Panc1 (cell line): ENCODE measurements around the gene ALKAL2. TPM values are rescaled to one million over a fixed set of nuclear protein-coding genes. Genes with fewer than 3 reads are reported as not detected.
"Not testable (repeated sequence)": the region's sequence is repeated elsewhere in the genome, so short reads cannot be mapped to it uniquely, and the experiment has no call there.

Experiments used
- ATAC-seq: fragments of 200-7000 bp; cut with Tn5 transposase; 2 replicates; pipeline ENCODE4 v1.9.1; 2020; ENCODE audit warnings: mild to moderate bottlenecking, moderate library complexity
- BruUV-seq: library from RNA; stranded (reverse); fragments of 400-500 nt; replicated peaks from 2 replicates; lab custom pipeline; 2021; lab: Mats Ljungman, UMichigan
- CTCF ChIA-PET: fragments of 300-600 bp; sonication (Branson Sonifier 250); formaldehyde crosslinking; loops from one replicate; lab custom pipeline; 2022; ENCODE audit warnings: antibody characterized with exemption; lab: Charles Lee
- POLR2A ChIA-PET: fragments of 300-600 bp; sonication (Branson Sonifier 250); formaldehyde crosslinking; loops from one replicate; lab custom pipeline; 2022; ENCODE audit warnings: antibody characterized with exemption; lab: Charles Lee
- DNase-seq: peaks from one replicate; pipeline ENCODE4 v3.0.0-alpha.2; 2010; ENCODE audit warnings: low read depth, low spot score
- H3K27ac ChIP-seq: 2 replicates; pipeline ENCODE4 v1.5.1; 2011; ENCODE audit warnings: mild to moderate bottlenecking, low read length, inconsistent platforms
- H3K27me3 ChIP-seq: fragments of 200-500 bp; sonication (Bioruptor generic); 2 replicates; pipeline ENCODE4 v1.6.0; 2014; ENCODE audit warnings: low read length, inconsistent platforms; ENCODE audit not compliant: control insufficient read depth, insufficient read depth
- H3K36me3 ChIP-seq: fragments of 200-500 bp; sonication (Bioruptor generic); 2 replicates; pipeline ENCODE4 v1.5.1; 2014; ENCODE audit warnings: inconsistent platforms, mild to moderate bottlenecking, low read length, moderate library complexity; ENCODE audit not compliant: control insufficient read depth, insufficient read depth
- H3K4me1 ChIP-seq: 2 replicates; pipeline ENCODE4 v1.5.1; 2011; ENCODE audit warnings: inconsistent platforms, mild to moderate bottlenecking, low read length, moderate library complexity; ENCODE audit not compliant: control insufficient read depth, insufficient read depth
- H3K4me3 ChIP-seq, 2 experiments: 2 replicates each; pipeline ENCODE4 v1.5.1; 2011 to 2012; ENCODE audit warnings: low read depth in 2 of 2, low read length in 2 of 2, mild to moderate bottlenecking in 2 of 2, inconsistent platforms in 1 of 2, moderate library complexity in 1 of 2
- H3K9me3 ChIP-seq: fragments of 200-500 bp; sonication (Bioruptor generic); 2 replicates; pipeline ENCODE4 v1.5.1; 2014; ENCODE audit warnings: low read depth, mild to moderate bottlenecking, inconsistent platforms, low read length, moderate library complexity; ENCODE audit not compliant: control insufficient read depth, insufficient read depth
- POLR2AphosphoS5 ChIP-seq: IDR thresholded peaks from 2 replicates; pipeline ENCODE4 v1.6.1; 2012; ENCODE audit warnings: mild to moderate bottlenecking, low read depth, low read length, moderate library complexity
- SIN3A ChIP-seq: IDR thresholded peaks from 2 replicates; pipeline ENCODE4 v1.6.1; 2012; ENCODE audit warnings: low read depth, mild to moderate bottlenecking, low read length, moderate library complexity, borderline replicate concordance; ENCODE audit not compliant: insufficient read depth
- TCF7L2 ChIP-seq: IDR thresholded peaks from 2 replicates; pipeline ENCODE4 v1.6.1; 2011; ENCODE audit warnings: mild to moderate bottlenecking, low read depth, low read length, inconsistent platforms
- in situ Hi-C: cut with HindIII; loops from 2 replicates; pipeline ENCODE4 v1.10.0; 2016; ENCODE audit warnings: low sequenced_read_pairs, low pct_unique_long_range_greater_than_20kb
- intact Hi-C: fragments of 100-400 bp; cut with micrococcal nuclease; formaldehyde crosslinking; loops from one replicate; pipeline ENCODE4 v1.10.0; 2022; ENCODE audit not compliant: unreplicated experiment
- total RNA-seq: library from RNA; stranded (reverse); gene quantifications from one replicate; pipeline ENCODE4 v1.2.1, GENCODE V29; 2021; ENCODE audit not compliant: unreplicated experiment
- TF ChIP-seq, protein P1 (sequence below), 2 experiments: IDR thresholded peaks; 2 replicates each; pipeline ENCODE4 v1.6.1; 2011 to 2012; ENCODE audit warnings: low read depth in 2 of 2, control low read depth in 1 of 2, low read length in 1 of 2, mild to moderate bottlenecking in 1 of 2, moderate library complexity in 1 of 2; ENCODE audit not compliant: insufficient read depth in 1 of 2
- TF ChIP-seq, protein P2 (sequence below): fragments of 450-650 bp; IDR thresholded peaks from 2 replicates; pipeline ENCODE4 v1.5.1; 2017; ENCODE audit warnings: mild to moderate bottlenecking

Gene ALKAL2
- total RNA-seq, 1 experiment from 2014 or later, result not detected

DNA sequence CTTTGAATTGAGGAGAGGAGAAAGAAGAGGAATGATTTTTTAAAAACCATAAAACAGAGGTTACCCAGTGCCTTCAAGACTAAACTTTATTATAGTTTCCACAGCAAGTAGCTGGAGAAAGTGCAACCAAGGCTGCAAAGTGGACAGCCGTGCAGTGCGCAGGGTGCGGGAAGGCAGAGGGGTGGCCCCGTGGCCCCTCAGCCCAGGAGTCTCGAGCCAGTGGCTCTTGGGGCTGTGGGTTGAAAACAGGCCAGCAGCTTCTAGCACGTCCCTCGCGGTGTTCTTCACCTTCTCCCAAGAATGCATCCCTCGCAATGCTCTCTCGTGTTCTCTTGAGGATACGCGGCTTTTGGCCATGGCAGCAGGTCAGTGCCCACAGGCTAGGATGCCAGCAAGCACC, 28.5 kb upstream of the ALKAL2 start:
- POLR2A ChIA-PET, result no interaction called here
- in situ Hi-C loops (no loop called here), intact Hi-C loops (no loop called here)
- no TSS peak for BruUV-seq
- Histone ChIP-seq H3K27me3 (no peaks in the 10 kb centered on the region), H3K36me3 (no peaks in the 10 kb centered on the region), H3K4me3 (no peak overlapping the region), H3K9me3 (no peaks in the 10 kb centered on the region), H3K4me1 (no peaks in the 10 kb centered on the region), H3K27ac (no peak overlapping the region)
- CTCF ChIA-PET, result no interaction called here
- ATAC-seq (no peak), DNase-seq (no peak)
- no peak for TF ChIP-seq TCF7L2
- TF ChIP-seq, protein P1, sequence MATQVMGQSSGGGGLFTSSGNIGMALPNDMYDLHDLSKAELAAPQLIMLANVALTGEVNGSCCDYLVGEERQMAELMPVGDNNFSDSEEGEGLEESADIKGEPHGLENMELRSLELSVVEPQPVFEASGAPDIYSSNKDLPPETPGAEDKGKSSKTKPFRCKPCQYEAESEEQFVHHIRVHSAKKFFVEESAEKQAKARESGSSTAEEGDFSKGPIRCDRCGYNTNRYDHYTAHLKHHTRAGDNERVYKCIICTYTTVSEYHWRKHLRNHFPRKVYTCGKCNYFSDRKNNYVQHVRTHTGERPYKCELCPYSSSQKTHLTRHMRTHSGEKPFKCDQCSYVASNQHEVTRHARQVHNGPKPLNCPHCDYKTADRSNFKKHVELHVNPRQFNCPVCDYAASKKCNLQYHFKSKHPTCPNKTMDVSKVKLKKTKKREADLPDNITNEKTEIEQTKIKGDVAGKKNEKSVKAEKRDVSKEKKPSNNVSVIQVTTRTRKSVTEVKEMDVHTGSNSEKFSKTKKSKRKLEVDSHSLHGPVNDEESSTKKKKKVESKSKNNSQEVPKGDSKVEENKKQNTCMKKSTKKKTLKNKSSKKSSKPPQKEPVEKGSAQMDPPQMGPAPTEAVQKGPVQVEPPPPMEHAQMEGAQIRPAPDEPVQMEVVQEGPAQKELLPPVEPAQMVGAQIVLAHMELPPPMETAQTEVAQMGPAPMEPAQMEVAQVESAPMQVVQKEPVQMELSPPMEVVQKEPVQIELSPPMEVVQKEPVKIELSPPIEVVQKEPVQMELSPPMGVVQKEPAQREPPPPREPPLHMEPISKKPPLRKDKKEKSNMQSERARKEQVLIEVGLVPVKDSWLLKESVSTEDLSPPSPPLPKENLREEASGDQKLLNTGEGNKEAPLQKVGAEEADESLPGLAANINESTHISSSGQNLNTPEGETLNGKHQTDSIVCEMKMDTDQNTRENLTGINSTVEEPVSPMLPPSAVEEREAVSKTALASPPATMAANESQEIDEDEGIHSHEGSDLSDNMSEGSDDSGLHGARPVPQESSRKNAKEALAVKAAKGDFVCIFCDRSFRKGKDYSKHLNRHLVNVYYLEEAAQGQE (IDR thresholded peaks at IDR 0.05; ENCODE audit: insufficient read depth in 1 of 2, low read depth in 2 of 2, low read length in 1 of 2), result no peak
- no peak for TF ChIP-seq POLR2AphosphoS5
- TF ChIP-seq, protein P2, sequence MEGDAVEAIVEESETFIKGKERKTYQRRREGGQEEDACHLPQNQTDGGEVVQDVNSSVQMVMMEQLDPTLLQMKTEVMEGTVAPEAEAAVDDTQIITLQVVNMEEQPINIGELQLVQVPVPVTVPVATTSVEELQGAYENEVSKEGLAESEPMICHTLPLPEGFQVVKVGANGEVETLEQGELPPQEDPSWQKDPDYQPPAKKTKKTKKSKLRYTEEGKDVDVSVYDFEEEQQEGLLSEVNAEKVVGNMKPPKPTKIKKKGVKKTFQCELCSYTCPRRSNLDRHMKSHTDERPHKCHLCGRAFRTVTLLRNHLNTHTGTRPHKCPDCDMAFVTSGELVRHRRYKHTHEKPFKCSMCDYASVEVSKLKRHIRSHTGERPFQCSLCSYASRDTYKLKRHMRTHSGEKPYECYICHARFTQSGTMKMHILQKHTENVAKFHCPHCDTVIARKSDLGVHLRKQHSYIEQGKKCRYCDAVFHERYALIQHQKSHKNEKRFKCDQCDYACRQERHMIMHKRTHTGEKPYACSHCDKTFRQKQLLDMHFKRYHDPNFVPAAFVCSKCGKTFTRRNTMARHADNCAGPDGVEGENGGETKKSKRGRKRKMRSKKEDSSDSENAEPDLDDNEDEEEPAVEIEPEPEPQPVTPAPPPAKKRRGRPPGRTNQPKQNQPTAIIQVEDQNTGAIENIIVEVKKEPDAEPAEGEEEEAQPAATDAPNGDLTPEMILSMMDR, result no peak
- no peak for TF ChIP-seq SIN3A

DNA sequence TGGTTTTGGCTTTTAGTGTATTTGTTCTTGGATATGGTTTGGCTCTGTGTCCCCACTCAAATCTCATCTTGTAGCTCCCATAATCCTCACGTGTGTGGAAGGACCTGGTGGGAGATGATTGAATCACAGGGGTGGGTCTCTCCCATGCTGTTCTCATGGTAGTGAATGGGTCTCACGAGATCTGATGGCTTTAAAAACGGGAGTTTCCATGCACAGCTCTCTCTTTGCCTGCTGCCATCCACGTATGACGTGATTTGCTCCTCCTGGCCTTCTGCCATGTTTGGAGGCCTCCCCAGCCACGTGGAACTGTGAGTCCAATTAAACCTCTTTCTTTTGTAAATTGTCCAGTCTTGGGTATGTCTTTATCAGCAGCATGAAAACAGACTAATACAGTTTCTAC, 28.0 kb upstream of the ALKAL2 start:
- CTCF ChIA-PET, H3K4me1 ChIP-seq, intact Hi-C loops, ATAC-seq, H3K9me3 ChIP-seq, H3K27ac ChIP-seq, H3K36me3 ChIP-seq, POLR2A ChIA-PET, BruUV-seq, DNase-seq, H3K4me3 ChIP-seq, H3K27me3 ChIP-seq, in situ Hi-C loops: not testable (repeated sequence)

DNA sequence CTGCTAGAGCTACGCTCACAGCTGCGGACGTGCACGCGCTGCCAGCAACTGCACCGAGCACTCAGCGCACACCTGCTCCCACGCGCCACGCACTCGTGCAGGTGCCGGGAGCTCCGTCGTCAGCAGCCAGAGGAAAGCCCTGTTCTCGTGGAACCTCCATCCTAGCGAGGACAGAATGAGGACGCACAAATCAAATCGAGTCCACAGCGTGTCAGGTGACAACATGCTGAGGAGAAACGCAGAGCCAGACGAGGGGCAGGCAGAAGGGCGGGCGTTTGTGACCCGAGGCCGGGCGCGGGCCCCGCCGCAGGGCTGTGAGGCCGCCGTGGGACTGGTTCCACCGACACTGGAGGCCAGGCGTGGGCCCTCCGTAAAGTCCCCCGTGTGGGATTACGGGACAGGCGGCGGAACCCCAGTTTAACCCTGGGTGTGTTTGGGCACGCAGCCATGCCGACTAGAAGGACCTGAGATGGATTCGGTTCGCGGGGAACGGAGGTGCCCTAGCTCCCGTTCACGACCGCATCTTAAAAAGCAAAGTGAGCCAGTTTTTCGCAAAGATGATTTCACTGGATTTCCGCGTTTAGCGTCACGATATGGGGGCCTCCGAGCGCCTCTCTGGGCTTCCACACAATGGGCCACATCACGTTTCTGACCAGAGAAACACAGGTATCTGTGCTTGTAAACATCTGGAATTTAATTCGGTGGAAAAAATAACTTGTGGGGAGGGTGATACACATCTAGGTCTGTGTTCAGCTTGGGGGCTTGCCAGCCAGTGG, 26.9 kb upstream of the ALKAL2 start:
- H3K36me3 ChIP-seq, result no peaks in the 10 kb centered on the region
- POLR2A ChIA-PET, result no interaction called here
- no peak overlapping the region for H3K27ac ChIP-seq
- no TSS peak for BruUV-seq
- ATAC-seq (no peak), DNase-seq (no peak)
- H3K27me3 ChIP-seq, result no peaks in the 10 kb centered on the region
- intact Hi-C loops (no loop called here), in situ Hi-C loops (no loop called here)
- CTCF ChIA-PET, result no interaction called here
- no peaks in the 10 kb centered on the region for H3K9me3 ChIP-seq
- no peak overlapping the region for H3K4me3 ChIP-seq
- TF ChIP-seq, protein P2, result no peak
- TF ChIP-seq POLR2AphosphoS5, result no peak
- TF ChIP-seq, protein P1 (IDR thresholded peaks at IDR 0.05; ENCODE audit: insufficient read depth in 1 of 2, low read depth in 2 of 2, low read length in 1 of 2), result no peak
- TF ChIP-seq TCF7L2, result no peak
- TF ChIP-seq SIN3A, result no peak
- no peaks in the 10 kb centered on the region for H3K4me1 ChIP-seq
